ENCODE data around the gene PTPN14. TPM values are rescaled to one million over a fixed set of nuclear protein-coding genes. Genes with fewer than 3 reads are reported as not detected.

Gene PTPN14
- total RNA-seq, 2 donors from 2014 or later = 9.8 to 11.8 TPM

GRCh38 chr1:214332946-214333798 lies 218.2 kb downstream of the PTPN14 start:
- Histone ChIP-seq H3K27ac (no peak overlapping the region), H3K9me3 (no peaks in the 10 kb centered on the region), H3K4me1 (no peaks in the 10 kb centered on the region), H3K27me3 (no peaks in the 10 kb centered on the region), H3K9ac (ENCODE audit: low read depth in 2 of 2, low read length in 2 of 2) (no peak overlapping the region), H3K36me3 (no peaks in the 10 kb centered on the region), H3K4me3 (no peak overlapping the region)
- TF ChIP-seq CTCF (IDR thresholded peaks at IDR 0.05) = peak; percentile 85
- DNase-seq = peak; percentile 52
- intact Hi-C loops (cut with DNase I) = loop anchor here (2.0 kb wide), 1 partner anchor 252 kb away; no protein-coding TSS in a partner anchor

GRCh38 chr1:214331827-214332423 lies 219.5 kb downstream of the PTPN14 start:
- Histone ChIP-seq H3K36me3 (no peaks in the 10 kb centered on the region), H3K27me3 (no peaks in the 10 kb centered on the region), H3K27ac (no peak overlapping the region), H3K4me3 (no peak overlapping the region), H3K4me1 (no peaks in the 10 kb centered on the region), H3K9me3 (no peaks in the 10 kb centered on the region), H3K9ac (ENCODE audit: low read depth in 2 of 2, low read length in 2 of 2) (no peak overlapping the region)
- peak; percentile 75 for TF ChIP-seq CTCF (IDR thresholded peaks at IDR 0.05)
- DNase-seq = peak; percentile 53
- intact Hi-C loops (cut with DNase I) = loop anchor here (2.0 kb wide), 1 partner anchor 253 kb away; no protein-coding TSS in a partner anchor

GRCh38 chr1:214331180-214331579 lies 220.2 kb downstream of the PTPN14 start:
- no peak overlapping the region for H3K27ac ChIP-seq

GRCh38 chr1:214330715-214331114 lies 220.7 kb downstream of the PTPN14 start:
- DNase-seq = no peak
- Histone ChIP-seq H3K4me3 (no peak overlapping the region), H3K27me3 (no peaks in the 10 kb centered on the region), H3K9me3 (no peaks in the 10 kb centered on the region), H3K36me3 (no peaks in the 10 kb centered on the region), H3K27ac (no peak overlapping the region), H3K9ac (ENCODE audit: low read depth in 2 of 2, low read length in 2 of 2) (no peak overlapping the region), H3K4me1 (no peaks in the 10 kb centered on the region)
- TF ChIP-seq CTCF (IDR thresholded peaks at IDR 0.05) = no peak
- intact Hi-C loops (cut with DNase I) = no loop called here

More at GRCh38 chr1:214331180-214331579, 220.2 kb downstream of the PTPN14 start:
- H3K9ac ChIP-seq (ENCODE audit: low read depth in 2 of 2, low read length in 2 of 2) = no peak overlapping the region
- no peaks in the 10 kb centered on the region for H3K36me3 ChIP-seq
- no peaks in the 10 kb centered on the region for H3K27me3 ChIP-seq
- intact Hi-C loops (cut with DNase I) = no loop called here
- no peaks in the 10 kb centered on the region for H3K9me3 ChIP-seq
- no peaks in the 10 kb centered on the region for H3K4me1 ChIP-seq
- H3K4me3 ChIP-seq = no peak overlapping the region
- DNase-seq = no peak
- TF ChIP-seq CTCF (IDR thresholded peaks at IDR 0.05) = no peak

GRCh38 chr1:214330222-214330621 lies 221.2 kb downstream of the PTPN14 start:
- Histone ChIP-seq H3K4me3 (no peak overlapping the region), H3K27me3 (no peaks in the 10 kb centered on the region), H3K9ac (ENCODE audit: low read depth in 2 of 2, low read length in 2 of 2) (no peak overlapping the region), H3K36me3 (no peaks in the 10 kb centered on the region), H3K4me1 (no peaks in the 10 kb centered on the region), H3K9me3 (no peaks in the 10 kb centered on the region), H3K27ac (no peak overlapping the region)
- intact Hi-C loops (cut with DNase I) = no loop called here
- TF ChIP-seq CTCF (IDR thresholded peaks at IDR 0.05) = no peak
- DNase-seq = no peak
